Stimulated activated CD4-positive, alpha-beta T cell treated with anti-CD3 and anti-CD28 coated beads, TNF-alpha, amount 100 ng/mL, for 24 hours (primary cell): ENCODE data around the gene PRF1.
A peak's percentile ranks its signal among the peaks of the same experiment; 100 is the strongest.

Experiments
- DNase-seq, 3 experiments: peaks; one replicate each; pipeline ENCODE4 v3.0.0-alpha.2; 2020; ENCODE audit warnings: low read depth in 3 of 3

Gene PRF1

DNA sequence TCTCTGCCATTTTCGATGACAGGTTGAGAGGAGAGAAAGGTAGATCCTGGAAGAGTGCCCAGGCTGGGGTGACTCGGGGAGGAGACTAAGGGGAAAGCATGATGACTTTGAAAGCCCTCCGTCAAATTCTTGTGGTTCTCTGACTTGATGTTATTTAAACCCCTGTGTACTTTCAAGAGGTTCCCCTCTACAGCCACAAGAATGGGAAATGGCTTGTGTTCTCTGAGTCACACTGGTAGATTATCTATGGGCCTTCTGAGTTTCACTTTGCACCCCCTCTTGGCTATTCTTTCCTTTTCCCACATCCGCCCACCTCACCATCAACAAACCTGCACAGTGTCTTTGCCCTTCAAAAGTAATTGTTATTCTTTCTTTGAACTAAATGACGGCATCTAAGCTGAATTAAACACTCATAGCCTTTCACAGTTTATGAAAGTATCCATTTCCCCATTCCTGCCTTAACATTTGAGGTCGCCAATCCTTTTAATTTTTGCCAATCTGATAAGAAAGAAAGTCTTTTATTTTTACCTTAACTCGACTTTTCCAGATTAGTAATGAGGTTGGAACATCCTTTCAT is 24.1 kb downstream of the PRF1 start:
- DNase-seq = peak; percentile 44 to 75 (median 53)

DNA sequence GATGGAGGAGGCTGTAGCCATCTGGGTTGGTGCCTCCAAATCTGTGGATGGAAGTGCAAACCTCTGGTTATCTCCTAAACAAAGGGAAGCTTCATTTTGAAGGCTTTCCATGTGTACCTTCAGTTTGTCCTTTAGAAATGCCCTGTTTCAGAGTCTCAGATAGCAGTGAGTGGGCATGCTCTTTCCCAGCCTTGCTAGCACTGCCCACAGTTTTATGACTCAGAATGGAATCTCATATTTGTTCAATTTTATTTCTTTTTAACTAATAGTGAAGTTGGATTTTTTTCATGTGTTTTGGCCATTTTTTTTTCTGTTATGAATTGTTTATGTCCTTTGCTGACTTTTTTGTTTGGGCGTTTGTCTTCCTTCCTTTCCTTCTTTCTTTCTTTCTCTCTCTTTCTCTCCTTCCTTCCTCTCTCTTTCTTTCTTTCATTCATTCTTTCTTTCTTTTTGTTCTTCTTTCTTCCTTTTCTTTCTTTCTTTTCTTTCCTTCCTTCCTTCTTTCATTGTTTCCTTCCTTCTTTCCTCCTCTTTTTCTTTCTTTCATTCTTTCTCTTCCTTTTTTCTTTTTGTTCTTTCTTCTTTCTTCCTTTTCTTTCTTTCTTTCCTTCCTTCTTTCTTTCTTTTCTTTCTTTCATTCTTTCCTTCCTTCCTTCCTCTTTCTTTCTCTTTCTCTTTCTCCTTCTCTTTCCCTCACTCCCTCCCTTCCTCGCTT is 25.6 kb downstream of the PRF1 start:
- DNase-seq = no peak

DNA sequence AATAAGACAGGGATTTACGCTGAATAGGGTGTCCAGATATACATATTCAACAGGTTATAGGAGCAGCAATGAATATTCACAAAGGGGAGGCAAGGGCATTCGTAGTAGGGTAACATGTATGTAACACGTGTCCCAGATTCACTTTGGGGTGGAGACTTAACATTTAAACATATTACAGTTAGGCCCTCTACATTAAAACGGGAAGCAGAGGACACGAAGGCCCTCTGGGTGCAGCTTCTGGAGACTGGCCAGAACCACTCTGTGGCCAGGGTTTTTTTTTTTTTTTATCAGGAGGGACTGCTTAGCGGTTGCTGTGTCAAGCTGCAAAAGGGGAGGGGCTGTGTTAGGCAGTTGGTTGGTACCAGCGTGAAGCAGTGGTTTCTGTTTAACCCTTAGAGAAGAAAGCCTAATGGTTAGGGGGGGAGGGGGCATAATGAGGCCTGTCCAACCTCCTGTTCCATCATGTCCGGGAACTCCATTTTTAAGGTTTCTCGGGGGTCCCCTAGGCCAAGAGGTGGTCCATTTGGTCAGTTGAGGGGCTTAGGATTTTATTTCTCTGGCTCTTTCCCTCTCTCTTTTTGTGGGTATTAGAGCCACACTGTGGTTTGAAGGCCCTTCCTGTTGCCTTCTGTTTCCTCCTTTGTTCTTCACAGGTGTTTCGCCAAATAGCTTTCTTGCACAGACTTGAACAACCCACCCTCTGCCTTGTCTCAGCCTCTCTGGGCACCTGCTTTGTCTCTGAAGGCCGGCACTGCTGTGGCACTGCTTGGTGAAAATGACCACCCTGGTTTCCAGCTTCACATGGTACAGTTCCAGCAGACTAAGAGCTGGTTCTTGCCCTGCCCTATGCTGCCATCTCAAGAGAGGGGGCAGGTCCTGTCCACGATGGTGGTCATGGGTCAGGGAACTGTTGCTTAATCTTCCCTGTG is 26.4 kb downstream of the PRF1 start:
- no peak for DNase-seq

DNA sequence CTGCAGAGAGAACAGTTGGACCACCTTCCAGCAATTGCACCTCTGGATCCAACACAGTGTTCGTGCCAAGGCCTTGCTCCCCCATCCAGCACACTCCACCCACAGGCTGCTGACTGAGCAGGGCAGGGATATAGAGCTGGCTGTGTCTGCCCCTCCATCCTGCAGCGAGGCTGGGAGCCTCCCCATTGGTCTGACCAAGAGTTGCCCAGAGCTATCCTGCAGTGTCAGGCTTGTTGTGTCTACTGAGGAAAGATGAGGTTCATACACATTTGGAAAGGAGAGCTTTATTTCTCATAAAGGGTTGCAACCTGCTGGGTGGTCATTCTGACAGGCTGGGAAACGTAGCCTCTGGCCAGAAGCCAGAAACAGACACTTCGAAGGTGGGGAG is 27.1 kb downstream of the PRF1 start:
- DNase-seq = no peak

DNA sequence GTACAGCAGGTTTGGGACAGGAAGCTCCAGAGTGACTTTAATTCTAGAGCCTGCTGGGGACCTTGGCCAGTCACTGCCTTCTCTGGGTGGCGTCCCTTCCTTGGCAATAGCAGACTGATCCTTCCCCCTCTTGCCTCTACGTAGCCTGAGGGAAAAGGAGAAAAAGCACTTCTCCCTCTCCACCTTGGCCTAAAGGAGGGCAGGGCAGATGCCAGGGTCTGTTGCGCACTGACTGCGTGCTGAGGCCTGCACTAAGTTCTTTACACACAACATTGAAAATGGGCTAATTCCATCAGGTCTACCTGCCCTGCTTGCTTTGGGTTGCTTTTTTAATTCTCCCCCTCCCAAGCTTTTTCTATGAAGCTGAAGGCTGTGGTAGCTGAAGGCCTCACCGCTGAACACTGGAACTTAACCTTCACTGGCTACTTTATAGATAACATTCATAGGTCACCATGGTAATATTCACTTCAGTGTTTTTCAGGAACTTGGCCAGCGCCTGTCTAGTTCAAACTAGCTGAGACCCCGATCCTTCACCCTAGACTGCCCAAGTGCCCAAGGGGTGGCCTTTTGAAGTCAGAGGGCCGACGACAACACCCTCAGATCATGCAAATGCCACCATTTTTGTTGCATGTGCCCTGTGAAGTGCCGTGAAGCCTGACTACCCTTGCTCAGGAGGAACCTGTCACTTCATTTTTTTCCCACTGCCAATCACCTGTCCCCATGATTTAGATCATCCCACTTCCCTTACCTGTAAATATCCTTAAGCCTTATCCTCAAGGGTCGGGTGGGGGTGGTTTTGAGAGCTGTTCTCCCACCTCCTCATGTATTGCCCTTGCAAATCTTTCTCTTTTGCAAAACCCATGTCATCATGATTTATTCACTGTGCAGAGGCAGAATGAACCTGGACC is 28.7 kb downstream of the PRF1 start:
- DNase-seq = no peak

DNA sequence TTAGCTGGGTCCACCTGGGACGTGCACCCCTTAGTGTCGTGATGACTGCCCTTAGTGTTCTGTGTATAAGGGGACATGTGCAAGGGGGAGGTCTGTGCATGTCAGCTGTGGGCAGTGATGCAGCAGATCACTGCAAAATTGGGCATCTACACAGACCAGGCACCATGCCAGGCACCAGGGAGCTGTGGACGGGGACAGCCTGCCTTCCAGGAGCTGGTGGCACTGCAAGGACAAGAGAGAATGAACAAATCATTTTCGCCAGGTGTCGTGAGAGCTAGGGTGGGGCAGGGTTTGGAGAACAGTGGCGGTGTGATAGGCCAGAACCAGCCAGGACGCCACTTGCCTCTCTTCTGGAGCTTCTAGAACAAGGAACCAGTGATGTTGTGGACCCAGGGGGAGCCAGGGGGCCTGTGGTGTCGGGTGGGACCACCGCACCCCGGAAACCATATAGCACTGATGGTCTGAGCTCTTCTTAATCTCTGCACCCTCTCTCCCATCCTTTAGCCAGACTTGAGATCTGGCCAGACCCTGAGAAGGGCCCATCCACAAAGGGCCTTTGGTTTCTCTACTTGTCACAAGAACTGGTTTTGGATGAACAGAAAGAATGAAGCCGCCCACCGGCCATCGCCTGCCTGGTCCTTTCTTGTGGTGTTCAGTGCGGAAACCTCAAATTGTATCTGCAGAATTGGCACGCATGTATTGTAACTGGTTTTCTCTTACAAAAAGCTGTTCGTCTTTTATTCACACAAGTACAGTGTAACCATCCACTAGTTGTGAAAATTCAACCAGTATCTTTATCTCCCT is 30.7 kb downstream of the PRF1 start:
- DNase-seq = no peak

DNA sequence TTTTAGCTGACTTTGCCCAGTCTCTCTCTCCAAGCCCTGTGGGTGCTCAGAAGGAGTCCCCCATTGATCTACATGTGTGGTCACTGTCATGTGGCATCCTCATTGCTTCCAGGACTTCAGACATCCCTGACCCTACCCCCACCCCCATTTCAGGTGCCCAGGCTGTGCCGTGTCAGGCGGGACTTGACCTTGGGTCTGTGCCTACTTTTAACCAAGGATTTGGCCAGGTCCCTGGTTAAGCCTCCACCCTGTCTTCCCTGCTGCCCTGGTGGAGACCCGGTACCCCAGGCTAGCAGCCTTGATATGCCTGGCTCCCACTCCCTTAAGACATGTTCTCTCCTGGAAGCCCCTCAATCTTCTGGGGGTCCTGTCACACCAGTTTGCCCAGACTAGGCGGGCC is 31.3 kb downstream of the PRF1 start:
- DNase-seq = no peak

DNA sequence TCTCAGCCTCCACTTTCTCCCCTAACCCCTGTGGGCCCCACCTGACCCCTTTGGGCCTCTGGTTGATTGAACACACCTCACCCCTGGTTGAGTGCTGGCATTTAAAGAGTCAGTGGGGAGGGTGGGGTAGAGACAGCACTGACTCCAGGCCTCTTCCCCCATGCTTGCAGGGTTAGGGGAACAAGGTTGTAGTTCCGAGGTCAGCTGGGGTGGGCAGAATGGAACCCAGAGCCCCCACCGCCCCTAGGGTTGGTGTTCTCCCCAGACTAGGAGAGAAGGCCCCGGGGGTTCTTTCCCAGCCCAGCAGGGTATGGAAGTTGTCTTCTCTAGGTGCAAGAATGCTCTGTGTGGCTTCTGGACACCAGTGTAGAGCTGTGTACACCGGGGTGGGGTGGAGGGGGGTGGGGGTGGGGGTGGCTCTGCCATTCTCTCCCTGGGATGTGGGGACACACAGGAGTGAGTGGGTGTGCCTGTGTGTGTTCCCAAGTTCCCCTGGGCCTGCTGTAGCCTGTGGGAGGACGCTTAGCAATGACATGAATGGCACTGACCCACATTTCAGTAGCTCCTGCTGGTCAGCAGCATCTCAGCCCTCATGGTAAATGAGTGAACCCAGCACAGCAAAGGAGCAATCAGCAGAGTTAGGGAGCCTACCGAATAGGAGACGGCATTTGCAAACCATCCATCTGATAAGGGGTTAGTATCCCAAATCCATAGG is 33.6 kb downstream of the PRF1 start:
- no peak for DNase-seq

DNA sequence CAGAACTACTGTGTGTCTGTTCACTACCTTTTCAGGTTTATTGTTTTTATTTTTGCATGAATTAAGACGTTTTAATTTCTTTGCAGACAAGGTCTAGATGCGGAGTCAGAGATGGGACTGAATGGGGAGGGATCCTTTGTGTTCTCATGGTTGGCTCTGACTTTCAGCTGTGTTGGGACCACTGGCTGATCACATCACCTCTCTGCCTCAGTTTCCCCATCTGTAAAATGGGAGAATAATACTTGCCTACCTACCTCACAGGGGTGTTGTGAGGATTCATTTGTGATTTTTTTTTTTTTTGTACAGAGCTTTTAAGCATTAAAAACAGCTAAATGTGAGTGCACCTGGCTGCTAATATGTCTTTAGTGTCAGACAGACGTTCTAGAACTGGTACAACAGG is 34.4 kb downstream of the PRF1 start:
- DNase-seq = no peak

DNA sequence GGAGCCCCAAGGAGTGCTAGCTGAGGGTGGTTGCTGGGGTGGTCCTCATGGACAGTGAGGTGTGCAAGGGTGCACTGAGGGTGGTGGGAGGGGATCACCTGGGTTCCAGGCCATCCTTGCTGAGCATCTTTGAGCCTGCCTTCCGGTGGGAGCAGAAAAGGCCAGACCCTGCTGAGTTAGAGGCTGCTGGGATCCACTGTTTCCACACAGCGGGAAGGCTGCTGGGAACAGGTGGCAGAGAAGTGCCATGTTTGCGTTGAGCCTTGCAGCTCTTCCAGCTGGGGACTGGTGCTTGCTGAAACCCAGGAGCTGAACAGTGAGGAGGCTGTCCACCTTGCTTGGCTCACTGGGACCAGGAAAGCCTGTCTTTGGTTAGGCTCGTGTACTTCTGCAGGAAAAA is 34.9 kb downstream of the PRF1 start:
- DNase-seq = no peak

DNA sequence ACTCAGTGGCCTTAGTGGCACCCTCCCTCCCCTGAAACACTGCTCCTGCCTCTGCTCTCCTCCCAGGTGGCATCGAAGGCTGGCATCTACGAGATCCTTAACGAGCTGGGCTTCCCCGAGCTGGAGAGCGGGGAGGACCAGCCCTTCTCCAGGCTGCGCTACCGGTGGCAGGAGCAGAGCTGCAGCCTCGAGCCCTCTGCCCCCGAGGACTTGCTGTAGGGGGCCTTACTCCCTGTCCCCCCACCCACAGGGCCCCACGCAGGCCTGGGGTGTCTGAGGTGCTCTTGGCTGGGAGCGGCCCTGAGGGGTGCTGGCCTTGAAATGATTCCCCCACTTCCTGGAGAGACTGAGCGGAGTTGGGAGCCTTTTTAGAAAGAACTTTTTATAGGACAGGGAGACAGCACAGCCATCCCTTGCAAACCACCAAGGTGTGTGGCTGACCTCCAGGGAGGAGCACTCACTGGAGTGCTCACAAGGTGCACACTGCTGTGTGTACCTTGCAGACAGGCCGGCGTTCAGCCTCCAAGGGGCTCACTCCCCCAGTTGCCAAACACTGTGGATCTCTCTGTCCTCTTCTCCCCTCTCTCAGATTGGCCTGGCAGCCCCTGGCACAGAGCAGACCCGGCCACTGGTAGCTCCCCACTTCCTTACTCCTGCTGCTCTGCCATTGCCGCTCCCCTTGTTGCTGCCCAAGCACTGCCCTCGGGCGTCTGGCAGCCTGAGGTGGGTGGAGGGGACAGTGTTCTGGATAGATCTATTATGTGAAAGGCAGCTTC is 35.8 kb downstream of the PRF1 start:
- no peak for DNase-seq

DNA sequence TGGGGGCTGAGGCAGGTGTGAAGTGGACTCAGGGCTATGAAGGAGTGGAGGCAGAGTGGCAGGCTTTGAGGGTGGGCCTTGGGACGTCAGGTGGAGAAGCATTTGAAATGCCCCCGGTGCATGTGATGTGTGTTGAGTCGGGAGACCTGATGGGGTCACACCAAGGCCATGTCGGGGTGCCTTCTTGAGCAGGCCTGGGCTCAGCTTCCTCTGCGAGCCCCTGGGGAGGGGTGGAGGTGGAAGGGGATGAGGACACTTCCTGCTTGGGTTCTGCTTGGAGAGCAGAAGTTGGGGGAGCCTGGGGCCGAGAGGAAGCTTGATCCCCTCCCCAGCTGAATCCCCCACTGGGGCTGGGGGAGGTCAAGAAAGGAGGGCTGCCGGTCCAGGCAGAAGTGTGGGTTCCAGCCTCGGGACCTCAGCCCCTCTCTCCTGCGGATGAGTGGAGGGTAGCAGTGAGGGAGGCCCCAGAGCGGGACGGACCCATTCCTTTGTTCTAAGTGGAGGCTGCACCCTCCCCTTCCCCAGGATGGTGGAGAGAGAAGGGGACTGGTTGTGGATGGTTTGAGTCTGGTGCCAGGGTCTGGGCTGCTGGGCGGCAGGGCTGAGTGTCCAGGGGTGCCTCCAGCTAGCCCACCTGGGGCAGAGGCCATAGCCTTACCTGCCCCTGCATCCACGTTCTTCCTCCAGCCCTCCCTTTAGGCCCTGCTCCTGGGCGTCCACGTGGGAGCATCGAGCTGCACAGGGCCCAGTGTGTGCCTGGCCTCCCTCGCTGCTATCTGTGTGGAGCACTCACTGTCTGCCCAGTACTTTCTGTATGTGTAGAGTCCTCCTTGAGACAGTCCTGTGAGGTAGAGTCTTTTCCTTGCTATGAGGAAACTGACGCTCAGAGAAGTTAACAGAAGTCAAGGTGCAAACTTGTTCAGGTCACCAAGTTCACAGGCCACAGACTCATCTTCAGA is 36.7 kb downstream of the PRF1 start:
- DNase-seq = no peak

DNA sequence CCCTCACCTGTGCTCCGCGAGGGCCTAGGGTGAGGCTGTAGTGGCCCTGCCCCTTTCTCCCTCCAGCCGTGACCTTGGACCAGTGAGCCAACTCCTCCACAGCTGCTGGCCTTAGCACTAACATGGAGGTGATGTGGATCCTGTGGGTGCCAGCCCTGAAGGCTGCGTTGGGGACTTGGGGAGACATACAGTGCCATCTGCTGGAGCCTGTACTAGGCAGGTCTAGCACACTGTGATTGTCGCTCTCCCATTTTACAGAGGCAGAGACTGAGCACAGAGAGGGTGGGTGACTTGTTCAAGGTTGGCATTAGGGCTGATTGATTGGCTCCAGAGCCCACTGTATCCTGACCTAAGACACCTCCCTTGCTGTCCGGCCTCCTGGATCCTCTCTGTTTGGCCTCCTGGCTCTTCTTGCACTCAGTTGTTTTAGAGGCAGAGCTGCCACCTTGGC is 37.6 kb downstream of the PRF1 start:
- DNase-seq = no peak

DNA sequence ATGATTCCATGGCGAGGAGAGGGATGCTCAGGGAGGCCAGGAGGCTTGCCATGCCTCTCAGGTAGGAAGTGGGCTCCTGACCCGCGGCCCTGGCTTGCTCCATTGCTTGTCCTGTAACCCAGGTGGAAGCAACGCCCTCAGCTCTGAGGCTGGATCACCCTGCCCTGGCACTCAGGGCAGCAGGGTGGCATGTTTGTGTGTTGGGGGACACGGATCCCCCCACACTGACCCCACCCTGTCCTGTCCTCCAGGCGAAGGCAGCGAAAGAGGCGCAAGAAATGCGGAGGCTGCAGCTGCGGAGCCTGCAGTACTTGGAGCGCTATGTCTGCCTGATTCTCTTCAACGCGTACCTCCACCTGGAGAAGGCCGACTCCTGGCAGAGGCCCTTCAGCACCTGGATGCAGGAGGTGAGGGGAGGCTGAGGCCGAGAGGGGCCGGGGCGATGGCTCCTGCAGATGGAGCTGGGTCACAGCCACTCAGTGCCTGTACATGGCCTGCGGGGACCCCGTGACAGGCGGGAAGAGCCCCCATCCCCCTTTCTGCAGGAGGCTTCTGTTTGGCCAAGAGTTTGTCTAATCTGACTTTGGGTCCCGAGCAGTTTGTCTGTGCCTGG is 38.3 kb downstream of the PRF1 start:
- no peak for DNase-seq

DNA sequence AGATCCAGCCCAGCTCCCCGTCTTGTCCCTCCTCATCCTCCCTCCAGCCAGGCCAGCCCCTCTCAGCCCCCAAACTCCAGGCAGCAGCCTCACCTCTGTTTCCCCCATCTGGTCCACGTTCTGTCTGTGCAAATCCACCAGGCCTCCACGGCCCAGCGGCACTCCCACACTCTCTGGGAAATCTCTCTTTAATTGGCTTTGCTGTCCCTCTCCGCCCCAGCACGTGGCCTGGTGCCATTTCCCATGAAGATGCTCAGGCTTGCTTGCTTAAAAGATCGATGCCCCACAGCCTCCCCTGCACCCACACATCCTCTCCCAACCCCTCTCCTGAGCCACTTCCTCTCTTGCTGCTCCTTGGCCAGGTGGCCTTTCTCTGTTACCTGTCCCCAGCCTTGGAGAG is 39.3 kb downstream of the PRF1 start:
- DNase-seq = no peak

DNA sequence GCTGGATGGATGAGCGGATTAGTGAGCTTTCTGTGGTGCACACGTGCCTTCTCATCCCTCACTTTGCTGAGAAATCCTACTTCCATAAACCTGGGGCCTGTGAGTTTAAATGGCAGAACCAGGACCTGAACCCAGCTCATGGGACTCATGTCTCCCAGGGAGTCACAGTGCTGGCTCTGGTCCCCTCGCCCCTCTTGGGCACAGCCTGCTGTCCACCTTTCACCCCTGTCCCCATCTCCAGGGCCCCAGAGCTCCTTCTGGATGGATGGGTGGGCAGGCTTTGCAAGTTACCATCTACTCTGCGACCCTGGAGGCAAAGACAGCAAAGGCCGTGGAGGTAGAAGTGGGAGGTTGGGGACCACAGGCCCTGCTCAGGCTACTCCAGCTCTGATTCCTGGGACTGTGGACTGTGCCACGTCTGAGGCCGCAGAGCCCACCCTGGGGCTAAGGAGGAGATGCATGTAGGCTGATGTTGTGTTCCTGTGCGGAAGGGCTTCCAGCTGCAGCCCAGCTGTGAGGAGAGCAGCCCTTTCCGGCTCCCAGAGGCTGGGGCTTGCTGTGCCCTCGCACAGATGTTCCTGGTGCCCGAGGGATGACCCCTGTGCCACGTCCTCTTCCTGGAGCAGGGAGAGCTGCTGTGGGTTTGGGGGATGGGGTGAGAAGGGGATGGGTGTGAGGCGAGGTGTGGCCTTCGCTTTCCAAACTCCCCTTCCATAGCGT is 40.3 kb downstream of the PRF1 start:
- no peak for DNase-seq

DNA sequence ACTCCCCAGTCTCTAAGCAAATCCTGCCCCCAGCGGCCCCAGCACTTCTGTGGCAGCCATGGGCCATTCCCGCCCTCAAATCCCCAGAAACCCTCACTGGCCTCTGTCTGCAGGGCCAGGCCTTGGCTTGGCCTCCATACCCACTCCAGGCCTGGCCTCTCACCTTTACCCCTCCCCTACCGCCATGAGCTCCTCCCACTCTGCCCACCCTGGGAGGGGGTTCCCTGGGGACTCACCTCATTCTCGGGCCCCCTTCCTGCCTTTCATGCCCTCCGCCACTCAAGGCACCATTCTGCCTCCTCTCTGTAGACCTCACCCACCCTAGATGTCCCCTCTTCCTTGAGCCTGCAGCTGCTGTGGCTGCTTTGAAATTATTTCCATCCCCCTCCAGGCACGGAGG is 41.0 kb downstream of the PRF1 start:
- DNase-seq = no peak
